WERI-Rb-1 (cell line): ENCODE data around the gene YTHDF1.
"Not testable (repeated sequence)": the region's sequence is repeated elsewhere in the genome, so short reads cannot be mapped to it uniquely, and the experiment has no call there.

ENCODE experiments used
- DNase-seq: peaks from one replicate; pipeline ENCODE4 v3.0.0-alpha.2; 2020
- H3K27ac ChIP-seq: fragments of 250-450 bp; sonication (Bioruptor Pico); 2 replicates; pipeline ENCODE4 v1.5.1; 2020; ENCODE audit warnings: mild to moderate bottlenecking, moderate library complexity
- H3K27me3 ChIP-seq: fragments of 250-450 bp; sonication (Bioruptor Pico); 2 replicates; pipeline ENCODE4 v1.5.1; 2021; ENCODE audit warnings: mild to moderate bottlenecking, low read depth, moderate library complexity; ENCODE audit not compliant: insufficient read depth, severe bottlenecking
- H3K36me3 ChIP-seq: fragments of 250-450 bp; sonication (Bioruptor Pico); 2 replicates; pipeline ENCODE4 v1.5.1; 2020; ENCODE audit warnings: mild to moderate bottlenecking, moderate library complexity
- H3K4me3 ChIP-seq: 2 replicates; pipeline ENCODE4 v1.5.1; 2011; ENCODE audit warnings: low read depth, mild to moderate bottlenecking, control low read depth, low read length
- H3K9me3 ChIP-seq: fragments of 250-450 bp; sonication (Bioruptor Pico); 2 replicates; pipeline ENCODE4 v1.5.1; 2021; ENCODE audit warnings: mild to moderate bottlenecking, moderate library complexity; ENCODE audit not compliant: severe bottlenecking
- TF ChIP-seq, protein P1 (sequence below): IDR thresholded peaks from 2 replicates; pipeline ENCODE4 v1.5.1; 2011; ENCODE audit warnings: low read depth, mild to moderate bottlenecking, control low read depth, inconsistent platforms, low read length

Gene YTHDF1

DNA sequence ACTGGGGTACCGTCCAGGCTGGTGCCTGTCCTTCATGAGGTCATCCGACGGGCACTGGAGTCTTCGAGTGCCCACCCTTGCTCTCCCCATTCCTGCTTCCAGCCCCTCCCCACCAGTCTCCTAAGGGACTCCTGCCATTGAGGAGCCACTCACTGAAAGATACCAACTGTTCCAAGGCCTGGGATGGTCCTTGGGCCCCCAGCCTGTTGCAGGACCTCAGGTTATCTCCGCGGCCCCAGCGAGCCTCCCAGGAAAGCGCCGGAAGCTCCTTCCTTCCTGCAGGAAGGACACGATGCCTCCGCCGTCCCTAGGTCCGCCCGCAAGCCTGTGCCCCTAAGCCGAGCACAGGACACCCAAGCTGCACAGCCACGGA, 37.1 kb upstream of the YTHDF1 start:
- no peak overlapping the region for H3K27ac ChIP-seq
- TF ChIP-seq, protein P1, sequence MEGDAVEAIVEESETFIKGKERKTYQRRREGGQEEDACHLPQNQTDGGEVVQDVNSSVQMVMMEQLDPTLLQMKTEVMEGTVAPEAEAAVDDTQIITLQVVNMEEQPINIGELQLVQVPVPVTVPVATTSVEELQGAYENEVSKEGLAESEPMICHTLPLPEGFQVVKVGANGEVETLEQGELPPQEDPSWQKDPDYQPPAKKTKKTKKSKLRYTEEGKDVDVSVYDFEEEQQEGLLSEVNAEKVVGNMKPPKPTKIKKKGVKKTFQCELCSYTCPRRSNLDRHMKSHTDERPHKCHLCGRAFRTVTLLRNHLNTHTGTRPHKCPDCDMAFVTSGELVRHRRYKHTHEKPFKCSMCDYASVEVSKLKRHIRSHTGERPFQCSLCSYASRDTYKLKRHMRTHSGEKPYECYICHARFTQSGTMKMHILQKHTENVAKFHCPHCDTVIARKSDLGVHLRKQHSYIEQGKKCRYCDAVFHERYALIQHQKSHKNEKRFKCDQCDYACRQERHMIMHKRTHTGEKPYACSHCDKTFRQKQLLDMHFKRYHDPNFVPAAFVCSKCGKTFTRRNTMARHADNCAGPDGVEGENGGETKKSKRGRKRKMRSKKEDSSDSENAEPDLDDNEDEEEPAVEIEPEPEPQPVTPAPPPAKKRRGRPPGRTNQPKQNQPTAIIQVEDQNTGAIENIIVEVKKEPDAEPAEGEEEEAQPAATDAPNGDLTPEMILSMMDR = no peak
- no peaks in the 10 kb centered on the region for H3K9me3 ChIP-seq
- peaks cover 10% of the 10 kb centered on the region for H3K27me3 ChIP-seq
- H3K4me3 ChIP-seq = peak overlapping the region; percentile 26; the same call in 1 of the 2 replicates
- no peak for DNase-seq
- no peaks in the 10 kb centered on the region for H3K36me3 ChIP-seq

DNA sequence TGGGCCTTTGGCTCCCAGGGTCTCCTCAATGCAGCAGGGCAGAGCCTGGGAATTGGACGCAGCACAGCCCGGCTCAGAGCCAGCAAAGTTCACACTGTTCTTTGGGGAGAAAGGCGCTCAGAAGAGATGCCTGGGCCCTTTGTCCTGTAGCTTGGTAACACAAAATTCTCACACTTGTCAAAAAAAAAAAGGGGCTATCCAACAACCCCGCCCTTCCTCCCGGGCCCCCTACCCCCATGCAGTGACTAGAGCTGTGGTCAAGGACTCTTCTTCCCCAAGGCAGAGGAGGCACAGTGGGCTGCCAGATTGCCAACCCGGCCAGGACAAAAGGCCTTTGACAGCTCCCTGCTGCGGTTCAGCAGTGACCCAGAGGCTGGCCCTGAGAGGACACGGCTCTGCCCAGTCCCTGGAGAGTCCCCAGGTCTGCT, 36.4 kb upstream of the YTHDF1 start:
- TF ChIP-seq, protein P1 = no peak

GRCh38 chr20:63251350-63251749, 35.4 kb upstream of the YTHDF1 start:
- H3K36me3 ChIP-seq, H3K27ac ChIP-seq, H3K9me3 ChIP-seq, H3K4me3 ChIP-seq: not testable (repeated sequence)
- TF ChIP-seq, protein P1 = peak; percentile 38; the same call in 1 of the 2 replicates
- DNase-seq = peak; percentile 76
- H3K27me3 ChIP-seq = peaks cover 10% of the 10 kb centered on the region

More for the DNA sequence above, 36.4 kb upstream of the YTHDF1 start:
- no peak for DNase-seq
- Histone ChIP-seq H3K27ac (no peak overlapping the region), H3K36me3 (no peaks in the 10 kb centered on the region), H3K9me3 (no peaks in the 10 kb centered on the region), H3K27me3 (peaks cover 10% of the 10 kb centered on the region), H3K4me3 (no peak overlapping the region)

DNA sequence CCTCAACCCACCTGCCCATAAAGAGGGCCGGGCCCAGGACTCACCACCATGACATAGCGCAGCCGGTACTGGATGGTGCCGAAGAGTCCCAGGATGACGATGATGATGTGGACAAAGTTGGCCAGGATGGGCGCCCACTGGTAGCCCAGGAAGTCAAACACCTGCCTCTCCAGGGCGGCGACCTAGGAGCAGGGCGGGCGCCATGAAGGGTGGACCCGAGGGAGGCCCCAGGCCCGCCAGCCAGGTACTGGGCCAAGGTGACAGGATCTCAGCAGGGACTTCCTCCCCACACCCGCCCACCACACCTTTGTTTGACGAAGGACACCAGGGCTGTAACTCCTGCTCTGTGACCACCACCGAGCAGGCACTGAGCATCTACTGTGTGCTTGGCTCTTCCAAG, 34.0 kb upstream of the YTHDF1 start:
- no peak for DNase-seq
- H3K36me3 ChIP-seq = no peaks in the 10 kb centered on the region
- H3K27ac ChIP-seq = no peak overlapping the region
- TF ChIP-seq, protein P1 = no peak
- no peaks in the 10 kb centered on the region for H3K9me3 ChIP-seq
- peaks cover 10% of the 10 kb centered on the region for H3K27me3 ChIP-seq
- no peak overlapping the region for H3K4me3 ChIP-seq

DNA sequence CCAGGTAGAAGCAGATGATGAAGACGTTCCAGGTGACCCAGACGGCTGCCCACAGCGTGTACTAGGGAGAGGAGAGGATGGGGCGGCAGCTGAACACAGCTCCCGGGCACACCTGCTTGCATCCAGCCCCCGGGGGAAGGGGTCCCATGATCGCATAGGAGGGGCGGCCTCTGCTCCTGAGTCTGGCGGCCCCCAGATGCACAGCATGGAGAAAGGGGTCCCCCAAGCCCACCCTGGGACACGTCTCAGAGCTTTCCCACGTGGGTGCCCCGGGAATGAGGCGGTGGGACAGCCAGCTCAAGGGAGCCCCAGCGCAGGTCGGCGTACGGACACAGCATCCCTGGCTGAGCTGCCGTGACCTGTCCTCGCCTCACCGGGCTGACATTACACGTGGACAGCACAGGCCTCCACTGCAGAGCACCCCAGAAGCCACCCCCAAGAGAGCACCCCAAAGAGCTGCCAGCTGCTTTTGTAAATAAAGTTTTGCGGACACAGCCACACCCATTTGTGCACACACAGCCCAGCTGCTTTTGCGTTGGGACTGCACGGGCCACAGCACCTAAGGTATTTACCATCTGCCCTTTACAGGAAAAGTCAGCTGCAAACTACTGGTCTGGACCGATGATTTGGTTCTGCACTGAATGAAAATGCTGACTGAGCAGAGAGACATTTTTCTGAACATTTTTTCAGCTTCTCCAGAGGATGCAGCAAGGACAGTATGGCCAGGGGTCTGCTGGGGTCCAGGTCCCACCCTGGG, 33.1 kb upstream of the YTHDF1 start:
- no peak for DNase-seq
- Histone ChIP-seq H3K4me3 (no peak overlapping the region), H3K27ac (no peak overlapping the region), H3K27me3 (peaks cover 10% of the 10 kb centered on the region), H3K36me3 (no peaks in the 10 kb centered on the region), H3K9me3 (no peaks in the 10 kb centered on the region)
- TF ChIP-seq, protein P1 = no peak
